Activated T-cell treated with anti-CD3 and anti-CD28 coated beads, Interleukin-2, amount 50 U/mL, for 24 hours (primary cell): ENCODE results near the gene TRIM58.

Experiments
- DNase-seq: peaks from one replicate; pipeline ENCODE4 v3.0.0-alpha.2; 2020
- H3K27ac Mint-ChIP-seq: 2 replicates; pipeline ENCODE4 v1.8.0; 2020; ENCODE audit warnings: mild to moderate bottlenecking, mixed read lengths
- H3K27me3 Mint-ChIP-seq: 2 replicates; pipeline ENCODE4 v1.8.0; 2020; ENCODE audit warnings: mixed read lengths
- H3K36me3 Mint-ChIP-seq: 2 replicates; pipeline ENCODE4 v1.8.0; 2020; ENCODE audit warnings: low read depth, mixed read lengths
- H3K4me1 Mint-ChIP-seq: 2 replicates; pipeline ENCODE4 v1.8.0; 2020; ENCODE audit warnings: low read depth, mixed read lengths
- H3K4me3 Mint-ChIP-seq: 2 replicates; pipeline ENCODE4 v1.8.0; 2020; ENCODE audit warnings: mild to moderate bottlenecking, moderate library complexity, mixed read lengths
- H3K9me3 Mint-ChIP-seq: 2 replicates; pipeline ENCODE4 v1.8.0; 2020; ENCODE audit warnings: mixed read lengths

The TRIM58 gene

GRCh38 chr1:247854899-247855545, 2.0 kb upstream of the TRIM58 start:
- no peak overlapping the region for H3K4me3 Mint-ChIP-seq
- no peak overlapping the region for H3K27ac Mint-ChIP-seq
- H3K4me1 Mint-ChIP-seq: peaks cover 9% of the 10 kb centered on the region
- peaks cover 47% of the 10 kb centered on the region for H3K27me3 Mint-ChIP-seq
- no peaks in the 10 kb centered on the region for H3K9me3 Mint-ChIP-seq
- no peak for DNase-seq
- H3K36me3 Mint-ChIP-seq: no peaks in the 10 kb centered on the region

- H3K4me1 Mint-ChIP-seq: peaks cover 9% of the 10 kb centered on the region
- peak overlapping the region; percentile 41 for H3K4me3 Mint-ChIP-seq
- H3K27ac Mint-ChIP-seq: no peak overlapping the region
- peaks cover 53% of the 10 kb centered on the region for H3K27me3 Mint-ChIP-seq
- no peaks in the 10 kb centered on the region for H3K36me3 Mint-ChIP-seq
- H3K9me3 Mint-ChIP-seq: no peaks in the 10 kb centered on the region
- no peak for DNase-seq
Observed at GRCh38 chr1:247855911-247856310, 1.1 kb upstream of the TRIM58 start.

- Mint-ChIP-seq H3K36me3 (no peaks in the 10 kb centered on the region), H3K4me1 (peaks cover 9% of the 10 kb centered on the region), H3K9me3 (no peaks in the 10 kb centered on the region), H3K27ac (no peak overlapping the region), H3K4me3 (peak overlapping the region; percentile 68), H3K27me3 (peaks cover 60% of the 10 kb centered on the region)
- no peak for DNase-seq
Observed at GRCh38 chr1:247857985-247858619, 1.1 kb downstream of the TRIM58 start.

GRCh38 chr1:247862756-247863155, 5.8 kb downstream of the TRIM58 start:
- peaks cover 5% of the 10 kb centered on the region for H3K4me1 Mint-ChIP-seq
- no peak overlapping the region for H3K4me3 Mint-ChIP-seq
- no peaks in the 10 kb centered on the region for H3K36me3 Mint-ChIP-seq
- peaks cover 28% of the 10 kb centered on the region for H3K27me3 Mint-ChIP-seq
- DNase-seq: no peak
- H3K27ac Mint-ChIP-seq: no peak overlapping the region
- no peaks in the 10 kb centered on the region for H3K9me3 Mint-ChIP-seq

GRCh38 chr1:247864644-247865043, 7.7 kb downstream of the TRIM58 start:
- Mint-ChIP-seq H3K36me3 (no peaks in the 10 kb centered on the region), H3K4me1 (no peaks in the 10 kb centered on the region), H3K9me3 (peaks cover 3% of the 10 kb centered on the region), H3K27me3 (peaks cover 15% of the 10 kb centered on the region), H3K27ac (no peak overlapping the region), H3K4me3 (no peak overlapping the region)
- no peak for DNase-seq

GRCh38 chr1:247865416-247865815, 8.4 kb downstream of the TRIM58 start:
- peaks cover 6% of the 10 kb centered on the region for H3K9me3 Mint-ChIP-seq
- no peaks in the 10 kb centered on the region for H3K4me1 Mint-ChIP-seq
- no peak overlapping the region for H3K27ac Mint-ChIP-seq
- peaks cover 14% of the 10 kb centered on the region for H3K27me3 Mint-ChIP-seq
- no peaks in the 10 kb centered on the region for H3K36me3 Mint-ChIP-seq
- DNase-seq: no peak
- no peak overlapping the region for H3K4me3 Mint-ChIP-seq

- Mint-ChIP-seq H3K4me3 (no peak overlapping the region), H3K27me3 (peaks cover 5% of the 10 kb centered on the region), H3K9me3 (no peaks in the 10 kb centered on the region), H3K36me3 (no peaks in the 10 kb centered on the region), H3K4me1 (peaks cover 2% of the 10 kb centered on the region), H3K27ac (no peak overlapping the region)
- DNase-seq: no peak
Observed at GRCh38 chr1:247883346-247883745, 26.4 kb downstream of the TRIM58 start.

GRCh38 chr1:247884797-247885413, 27.9 kb downstream of the TRIM58 start:
- Mint-ChIP-seq H3K27me3 (no peaks in the 10 kb centered on the region), H3K4me1 (peaks cover 2% of the 10 kb centered on the region), H3K4me3 (no peak overlapping the region), H3K36me3 (no peaks in the 10 kb centered on the region), H3K9me3 (no peaks in the 10 kb centered on the region), H3K27ac (no peak overlapping the region)
- no peak for DNase-seq

- H3K27me3 Mint-ChIP-seq: no peaks in the 10 kb centered on the region
- no peaks in the 10 kb centered on the region for H3K36me3 Mint-ChIP-seq
- no peak for DNase-seq
- H3K4me3 Mint-ChIP-seq: no peak within 1 kb of the TSS
- H3K9me3 Mint-ChIP-seq: no peaks in the 10 kb centered on the region
- no peak within 1 kb of the TSS for H3K27ac Mint-ChIP-seq
- no peaks in the 10 kb centered on the region for H3K4me1 Mint-ChIP-seq
Observed at GRCh38 chr1:247895163-247895637, 38.2 kb downstream of the TRIM58 start, which contains the start of gene OR2W3. OR2W3 (plus strand) TSS chr1:247895587; CDS start chr1:247895587, 0 bp downstream.

- H3K4me1 Mint-ChIP-seq: no peaks in the 10 kb centered on the region
- H3K27me3 Mint-ChIP-seq: no peaks in the 10 kb centered on the region
- H3K4me3 Mint-ChIP-seq: no peak overlapping the region
- H3K27ac Mint-ChIP-seq: no peak overlapping the region
- no peaks in the 10 kb centered on the region for H3K9me3 Mint-ChIP-seq
- H3K36me3 Mint-ChIP-seq: no peaks in the 10 kb centered on the region
- DNase-seq: no peak
Observed at GRCh38 chr1:247895976-247896375, 39.0 kb downstream of the TRIM58 start.

- no peak overlapping the region for H3K27ac Mint-ChIP-seq
- no peaks in the 10 kb centered on the region for H3K36me3 Mint-ChIP-seq
- no peak for DNase-seq
- peaks cover 27% of the 10 kb centered on the region for H3K4me1 Mint-ChIP-seq
- H3K27me3 Mint-ChIP-seq: no peaks in the 10 kb centered on the region
- H3K9me3 Mint-ChIP-seq: peaks cover 7% of the 10 kb centered on the region
- H3K4me3 Mint-ChIP-seq: no peak overlapping the region
Observed at GRCh38 chr1:247904122-247904521, 47.1 kb downstream of the TRIM58 start.

- no peak overlapping the region for H3K4me3 Mint-ChIP-seq
- peaks cover 7% of the 10 kb centered on the region for H3K9me3 Mint-ChIP-seq
Observed at GRCh38 chr1:247905181-247905580, 48.2 kb downstream of the TRIM58 start.

GRCh38 chr1:247905910-247906503, 49.0 kb downstream of the TRIM58 start:
- peaks cover 7% of the 10 kb centered on the region for H3K9me3 Mint-ChIP-seq
- peaks cover 27% of the 10 kb centered on the region for H3K4me1 Mint-ChIP-seq
- peak; percentile 48 for DNase-seq
- no peaks in the 10 kb centered on the region for H3K27me3 Mint-ChIP-seq
- peak overlapping the region; percentile 47 for H3K4me3 Mint-ChIP-seq
- peak overlapping the region; percentile 86 for H3K27ac Mint-ChIP-seq
- no peaks in the 10 kb centered on the region for H3K36me3 Mint-ChIP-seq

More at GRCh38 chr1:247905181-247905580, 48.2 kb downstream of the TRIM58 start:
- Mint-ChIP-seq H3K27ac (no peak overlapping the region), H3K27me3 (no peaks in the 10 kb centered on the region), H3K4me1 (peaks cover 27% of the 10 kb centered on the region), H3K36me3 (no peaks in the 10 kb centered on the region)
- no peak for DNase-seq

- Mint-ChIP-seq H3K4me1 (peaks cover 27% of the 10 kb centered on the region), H3K9me3 (peaks cover 7% of the 10 kb centered on the region), H3K36me3 (no peaks in the 10 kb centered on the region), H3K4me3 (peak overlapping the region; percentile 47), H3K27ac (peak overlapping the region; percentile 86), H3K27me3 (no peaks in the 10 kb centered on the region)
- DNase-seq: no peak
Observed at GRCh38 chr1:247906504-247907047, 49.6 kb downstream of the TRIM58 start.
